Measurements from ENCODE around the gene MBP. TPM values are rescaled to one million over a fixed set of nuclear protein-coding genes. Genes with fewer than 3 reads are reported as not detected.
"Not testable (repeated sequence)": the region's sequence is repeated elsewhere in the genome, so short reads cannot be mapped to it uniquely, and the experiment has no call there.

The MBP gene
- total RNA-seq, 1 donor from 2014 or later, result 9.7 TPM

DNA sequence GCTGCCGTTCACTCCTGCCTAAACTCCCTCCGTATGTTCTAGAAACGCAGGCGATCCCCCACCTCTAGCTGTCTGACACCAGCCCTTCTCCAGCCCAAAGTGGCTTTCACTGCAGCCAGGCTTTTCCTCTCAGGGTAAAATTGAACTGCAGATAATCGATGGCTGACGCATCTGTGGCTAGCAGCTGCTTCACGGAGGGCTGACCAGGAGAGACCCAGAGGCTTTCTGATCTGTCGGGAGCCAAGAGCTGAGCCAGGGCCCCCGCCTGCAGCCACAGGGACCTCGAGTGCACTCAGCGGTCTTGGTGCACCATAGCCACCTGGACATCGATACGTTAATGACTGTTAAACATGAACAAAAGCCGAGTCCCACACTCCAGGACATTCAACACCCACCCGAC is 107.5 kb downstream of the MBP start:
- Mint-ChIP-seq H3K27ac (ENCODE audit: unreplicated experiment) (no peak overlapping the region), H3K4me3 (ENCODE audit: unreplicated experiment) (no peak overlapping the region), H3K27me3 (ENCODE audit: unreplicated experiment) (peaks cover under 1% of the 10 kb centered on the region), H3K9me3 (ENCODE audit: unreplicated experiment) (no peaks in the 10 kb centered on the region), H3K36me3 (ENCODE audit: low read depth, unreplicated experiment) (peaks cover 12% of the 10 kb centered on the region), H3K4me1 (ENCODE audit: unreplicated experiment) (no peaks in the 10 kb centered on the region)
- no peak for TF ChIP-seq CTCF (IDR thresholded peaks at IDR 0.05; ENCODE audit: unreplicated experiment)
- DNase-seq (ENCODE audit: low spot score), result no peak

- Mint-ChIP-seq H3K27ac (ENCODE audit: unreplicated experiment) (no peak overlapping the region), H3K4me3 (ENCODE audit: unreplicated experiment) (no peak overlapping the region), H3K36me3 (ENCODE audit: low read depth, unreplicated experiment) (peaks cover 9% of the 10 kb centered on the region), H3K9me3 (ENCODE audit: unreplicated experiment) (no peaks in the 10 kb centered on the region), H3K4me1 (ENCODE audit: unreplicated experiment) (no peaks in the 10 kb centered on the region), H3K27me3 (ENCODE audit: unreplicated experiment) (peaks cover 3% of the 10 kb centered on the region)
- no peak for TF ChIP-seq CTCF (IDR thresholded peaks at IDR 0.05; ENCODE audit: unreplicated experiment)
- DNase-seq (ENCODE audit: low spot score), result no peak
These were observed 108.1 kb downstream of the MBP start for GRCh38 chr18:77024476-77024875.

DNA sequence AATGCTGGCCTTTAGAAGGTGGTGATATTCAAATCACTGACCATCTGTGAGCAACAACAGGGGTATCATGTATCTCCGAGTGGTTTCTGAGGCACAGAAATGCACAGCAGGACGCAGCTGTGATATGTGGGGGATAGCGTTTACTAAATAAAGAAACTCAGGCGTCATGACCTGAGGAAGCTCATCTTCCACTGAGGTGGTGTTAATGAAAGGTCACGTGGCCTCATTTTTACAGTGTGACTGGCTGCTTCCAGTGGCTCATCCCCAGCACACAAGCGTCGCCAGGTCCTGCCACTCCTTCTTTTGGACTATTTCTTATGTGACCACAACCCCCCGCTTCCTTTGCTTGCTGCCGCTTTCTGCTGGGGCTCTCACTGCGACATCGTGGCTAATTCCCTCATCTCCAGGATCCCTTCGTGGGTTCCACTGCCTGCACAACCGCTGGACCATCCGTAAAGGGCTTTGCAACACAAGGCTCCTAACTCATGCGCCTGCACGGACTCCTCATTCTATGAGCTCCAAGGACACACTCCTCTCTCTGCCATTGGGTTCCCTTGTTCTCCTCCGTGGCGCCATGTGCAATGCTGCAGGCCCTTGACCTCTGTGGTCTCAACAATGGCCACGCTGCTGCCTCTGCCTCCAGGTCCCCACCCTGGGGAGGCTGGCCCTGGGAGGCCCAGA is 109.3 kb downstream of the MBP start:
- H3K4me3 Mint-ChIP-seq (ENCODE audit: unreplicated experiment), result no peak overlapping the region
- H3K4me1 Mint-ChIP-seq (ENCODE audit: unreplicated experiment), result peaks cover 4% of the 10 kb centered on the region
- no peak for TF ChIP-seq CTCF (IDR thresholded peaks at IDR 0.05; ENCODE audit: unreplicated experiment)
- H3K27me3 Mint-ChIP-seq (ENCODE audit: unreplicated experiment), result peaks cover 11% of the 10 kb centered on the region
- peaks cover 19% of the 10 kb centered on the region for H3K36me3 Mint-ChIP-seq (ENCODE audit: low read depth, unreplicated experiment)
- no peak for DNase-seq (ENCODE audit: low spot score)
- H3K9me3 Mint-ChIP-seq (ENCODE audit: unreplicated experiment), result no peaks in the 10 kb centered on the region
- H3K27ac Mint-ChIP-seq (ENCODE audit: unreplicated experiment), result no peak overlapping the region

GRCh38 chr18:77022556-77022955 is 110.0 kb downstream of the MBP start:
- peaks cover 13% of the 10 kb centered on the region for H3K27me3 Mint-ChIP-seq (ENCODE audit: unreplicated experiment)
- no peaks in the 10 kb centered on the region for H3K9me3 Mint-ChIP-seq (ENCODE audit: unreplicated experiment)
- peaks cover 4% of the 10 kb centered on the region for H3K4me1 Mint-ChIP-seq (ENCODE audit: unreplicated experiment)
- H3K27ac Mint-ChIP-seq (ENCODE audit: unreplicated experiment), result no peak overlapping the region
- H3K4me3 Mint-ChIP-seq (ENCODE audit: unreplicated experiment), result no peak overlapping the region
- no peak for DNase-seq (ENCODE audit: low spot score)
- peaks cover 19% of the 10 kb centered on the region for H3K36me3 Mint-ChIP-seq (ENCODE audit: low read depth, unreplicated experiment)
- TF ChIP-seq CTCF (IDR thresholded peaks at IDR 0.05; ENCODE audit: unreplicated experiment), result no peak

GRCh38 chr18:77022116-77022515 is 110.5 kb downstream of the MBP start:
- Mint-ChIP-seq H3K27me3 (ENCODE audit: unreplicated experiment) (peaks cover 13% of the 10 kb centered on the region), H3K27ac (ENCODE audit: unreplicated experiment) (no peak overlapping the region), H3K4me3 (ENCODE audit: unreplicated experiment) (no peak overlapping the region), H3K4me1 (ENCODE audit: unreplicated experiment) (peaks cover 4% of the 10 kb centered on the region), H3K9me3 (ENCODE audit: unreplicated experiment) (no peaks in the 10 kb centered on the region), H3K36me3 (ENCODE audit: low read depth, unreplicated experiment) (peaks cover 19% of the 10 kb centered on the region)
- DNase-seq (ENCODE audit: low spot score), result no peak
- no peak for TF ChIP-seq CTCF (IDR thresholded peaks at IDR 0.05; ENCODE audit: unreplicated experiment)

- DNase-seq (ENCODE audit: low spot score); H3K9me3 Mint-ChIP-seq (ENCODE audit: unreplicated experiment); H3K4me1 Mint-ChIP-seq (ENCODE audit: unreplicated experiment); H3K27ac Mint-ChIP-seq (ENCODE audit: unreplicated experiment); H3K4me3 Mint-ChIP-seq (ENCODE audit: unreplicated experiment): not testable (repeated sequence)
- Mint-ChIP-seq H3K36me3 (ENCODE audit: low read depth, unreplicated experiment) (peaks cover 19% of the 10 kb centered on the region), H3K27me3 (ENCODE audit: unreplicated experiment) (peaks cover 14% of the 10 kb centered on the region)
These were observed 111.1 kb downstream of the MBP start for GRCh38 chr18:77021478-77021877.
